B cell (primary cell): ENCODE measurements around the gene PHLDB2. TPM values are rescaled to one million over a fixed set of nuclear protein-coding genes. Genes with fewer than 3 reads are reported as not detected.

Experiments
- ATAC-seq: fragments of 200-7000 bp; cut with Tn5 transposase; one replicate; pipeline ENCODE4 v1.10.0; 2021; ENCODE audit warnings: low read depth, mild to moderate bottlenecking, moderate number of reproducible peaks, moderate library complexity
- CTCF ChIA-PET: fragments of 350-600 bp; sonication (Branson Sonifier 250); formaldehyde crosslinking; loops from one replicate; lab custom pipeline; 2021; ENCODE audit warnings: antibody characterized with exemption, inconsistent platforms; lab: Charles Lee
- POLR2A ChIA-PET: fragments of 350-600 bp; sonication (Branson Sonifier 250); formaldehyde crosslinking; loops from one replicate; lab custom pipeline; 2021; ENCODE audit warnings: antibody characterized with exemption; lab: Charles Lee
- DNase-seq: peaks from one replicate; pipeline ENCODE4 v3.0.0; 2013
- H2AFZ ChIP-seq: 2 replicates; pipeline ENCODE4 v1.6.1; 2012; ENCODE audit warnings: mild to moderate bottlenecking, low read depth, low read length; ENCODE audit not compliant: insufficient read depth, poor library complexity, severe bottlenecking
- H3K27ac ChIP-seq, 2 donors: 1 replicate in 1 of 2; 2 replicates in 1 of 2; pipeline ENCODE4 v1.5.1; 2012 to 2013; ENCODE audit warnings: low read length in 2 of 2, mild to moderate bottlenecking in 2 of 2, moderate library complexity in 1 of 2
- H3K27me3 ChIP-seq, 4 experiments: fragments of 200-600 bp in 1 of 4; sonication (generic) in 1 of 4; replicated peaks in 1 of 4; 1 replicate in 2 of 4; 2 replicates in 2 of 4; pipeline versions ENCODE4 v1.6.1 to v1.7.0; 2013 to 2016; ENCODE audit warnings: low read length in 3 of 4, mild to moderate bottlenecking in 2 of 4, mixed read lengths in 1 of 4, moderate library complexity in 1 of 4; ENCODE audit not compliant: insufficient read depth in 4 of 4, control insufficient read depth in 3 of 4; ENCODE audit errors: control extremely low read depth in 1 of 4
- H3K36me3 ChIP-seq, 2 experiments: replicated peaks in 1 of 2; 1 replicate in 1 of 2; 2 replicates in 1 of 2; pipeline versions ENCODE4 v1.6.1 to v1.7.1; 2013; ENCODE audit warnings: low read length in 1 of 2; ENCODE audit not compliant: insufficient read depth in 2 of 2, control insufficient read depth in 1 of 2; ENCODE audit errors: control extremely low read depth in 1 of 2, extremely low read depth in 1 of 2
- H3K4me1 ChIP-seq, 2 donors: fragments of 200-600 bp in 1 of 2; sonication (generic) in 1 of 2; 1 replicate in 1 of 2; 2 replicates in 1 of 2; pipeline versions ENCODE4 v1.5.1 to v1.6.1; 2013 to 2017; ENCODE audit warnings: low read length in 2 of 2; ENCODE audit not compliant: control insufficient read depth in 2 of 2, insufficient read depth in 2 of 2
- H3K4me2 ChIP-seq: replicated peaks from 2 replicates; pipeline ENCODE3; 2012; ENCODE audit warnings: mild to moderate bottlenecking, low read depth, low read length; ENCODE audit not compliant: poor library complexity, severe bottlenecking
- H3K4me3 ChIP-seq, 5 experiments: fragments of 200-600 bp in 1 of 5; sonication (generic) in 1 of 5; 1 replicate in 3 of 5; 2 replicates in 2 of 5; pipeline versions ENCODE4 v1.5.1 to v1.7.0; 2011 to 2016; ENCODE audit warnings: low read length in 4 of 5, mild to moderate bottlenecking in 4 of 5, low read depth in 2 of 5, control low read depth in 1 of 5, moderate library complexity in 1 of 5; ENCODE audit not compliant: insufficient read depth in 1 of 5; ENCODE audit errors: control extremely low read depth in 1 of 5, extremely low read depth in 1 of 5
- H3K79me2 ChIP-seq: fragments of 200-600 bp; sonication (generic); one replicate; pipeline ENCODE4 v1.6.0; 2016; ENCODE audit warnings: low read length; ENCODE audit not compliant: control insufficient read depth, insufficient read depth
- H3K9ac ChIP-seq: fragments of 200-600 bp; sonication (generic); 2 replicates; pipeline ENCODE4 v1.6.1; 2017; ENCODE audit warnings: mild to moderate bottlenecking, low read length, moderate library complexity
- H3K9me3 ChIP-seq, 3 donors: one replicate each; pipeline versions ENCODE4 v1.6.1 to v1.7.1; 2013; ENCODE audit warnings: low read length in 2 of 3; ENCODE audit not compliant: control insufficient read depth in 2 of 3, insufficient read depth in 1 of 3; ENCODE audit errors: control extremely low read depth in 1 of 3
- H4K20me1 ChIP-seq: 2 replicates; pipeline ENCODE4 v1.6.0; 2012; ENCODE audit warnings: mild to moderate bottlenecking, low read length; ENCODE audit not compliant: insufficient read depth, control insufficient read depth, poor library complexity, severe bottlenecking
- H3K27ac Mint-ChIP-seq: one replicate; pipeline ENCODE4 v1.8.0; 2021; ENCODE audit warnings: mixed read lengths
- H3K27me3 Mint-ChIP-seq: one replicate; pipeline ENCODE4 v1.8.0; 2021; ENCODE audit warnings: mixed read lengths
- H3K4me1 Mint-ChIP-seq: one replicate; pipeline ENCODE4 v1.8.0; 2021; ENCODE audit warnings: mixed read lengths
- H3K4me3 Mint-ChIP-seq: one replicate; pipeline ENCODE4 v1.8.0; 2021; ENCODE audit warnings: mixed read lengths
- H3K9me3 Mint-ChIP-seq: one replicate; pipeline ENCODE4 v1.8.0; 2022; ENCODE audit warnings: mixed read lengths; ENCODE audit not compliant: insufficient read depth
- CTCF ChIP-seq: fragments of 200-600 bp; IDR thresholded peaks from one replicate; pipeline ENCODE4 v1.8.0; 2022; ENCODE audit warnings: antibody characterized with exemption, mild to moderate bottlenecking
- EZH2 ChIP-seq: IDR thresholded peaks from 2 replicates; pipeline ENCODE4 v1.6.1; 2012; ENCODE audit warnings: borderline replicate concordance, low read depth, mild to moderate bottlenecking, moderate library complexity, low read length; ENCODE audit not compliant: insufficient read depth, poor library complexity, severe bottlenecking
- WGBS: methylation state at CpG from one replicate; pipeline ENCODE4 v1.1.5; 2013; ENCODE audit warnings: missing lambda C conversion rate; ENCODE audit not compliant: insufficient coverage; 5-methylcytosine and 5-hydroxymethylcytosine counted together
- intact Hi-C: fragments of 100-400 bp; cut with micrococcal nuclease; formaldehyde crosslinking; loops from one replicate; pipeline ENCODE4 v1.10.0; 2022
- polyA plus RNA-seq: library from polyadenylated mRNA; depleted of rRNA; stranded (reverse); fragments of >200 nt; gene quantifications from 2 replicates; pipeline ENCODE4 v1.2.3, GENCODE V29; 2012
- total RNA-seq, 2 donors: library from RNA; stranded (reverse); fragments of 120-200 nt in 1 of 2; gene quantifications; 1 replicate in 1 of 2; 2 replicates in 1 of 2; pipeline versions ENCODE4 v1.2.3 to v1.2.4, GENCODE V29; 2013 to 2022

Gene PHLDB2
- total and polyA plus RNA-seq, 2 donors (not counting 1 experiment from before 2014, with no cell fraction given) = 1.3 to 6.3 TPM

GRCh38 chr3:112019716-112020115, 160.7 kb downstream of the PHLDB2 start:
- DNase-seq = no peak
- no peak overlapping the region for H3K4me2 ChIP-seq
- Mint-ChIP-seq H3K4me3 (no peak overlapping the region), H3K27ac (no peak overlapping the region), H3K9me3 (no peaks in the 10 kb centered on the region), H3K4me1 (no peaks in the 10 kb centered on the region), H3K27me3 (peaks cover 4% of the 10 kb centered on the region)
- ChIA-PET POLR2A (no interaction called here), CTCF (interaction anchor here (1.4 kb wide), 1 partner anchor 30 kb away, joined by 3 read pairs; no protein-coding TSS in a partner anchor)
- H2AFZ ChIP-seq = no peak overlapping the region
- H3K4me1 ChIP-seq = no peaks in the 10 kb centered on the region
- no peak overlapping the region for H3K27ac ChIP-seq
- intact Hi-C loops = no loop called here
- H3K36me3 ChIP-seq = no peaks in the 10 kb centered on the region
- H3K27me3 ChIP-seq = no peaks in the 10 kb centered on the region
- no CpG with 5 or more reads among the region's 1 CpG for WGBS
- no peak overlapping the region for H3K9ac ChIP-seq
- no peaks in the 10 kb centered on the region for H3K79me2 ChIP-seq
- H4K20me1 ChIP-seq = no peaks in the 10 kb centered on the region
- no peak for TF ChIP-seq CTCF
- TF ChIP-seq EZH2 = no peak
- ATAC-seq = no peak
- no peaks in the 10 kb centered on the region for H3K9me3 ChIP-seq
- no peak overlapping the region for H3K4me3 ChIP-seq

DNA sequence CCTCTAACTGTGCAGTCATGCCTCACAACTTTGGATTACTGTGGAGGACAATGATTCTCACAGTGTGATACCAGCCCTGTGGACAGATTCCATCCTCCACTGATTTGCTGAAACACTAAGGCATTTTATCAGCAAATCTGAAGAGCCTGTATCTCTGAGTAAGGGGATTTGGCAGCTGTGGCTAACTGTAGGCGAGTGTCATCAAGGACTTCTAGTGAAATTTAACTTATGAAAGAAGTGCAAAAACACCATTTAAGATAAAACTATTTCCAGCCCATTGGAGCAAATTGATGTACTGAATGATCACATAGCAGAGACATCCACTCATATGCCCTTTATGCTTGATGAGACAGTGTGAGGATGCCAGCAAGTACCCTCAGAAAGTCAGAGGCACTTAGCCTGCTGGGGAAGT, 161.6 kb downstream of the PHLDB2 start:
- no peak overlapping the region for H3K27ac ChIP-seq
- H3K79me2 ChIP-seq = no peaks in the 10 kb centered on the region
- H4K20me1 ChIP-seq = no peaks in the 10 kb centered on the region
- Mint-ChIP-seq H3K27me3 (peaks cover 4% of the 10 kb centered on the region), H3K9me3 (no peaks in the 10 kb centered on the region), H3K27ac (no peak overlapping the region), H3K4me1 (no peaks in the 10 kb centered on the region), H3K4me3 (no peak overlapping the region)
- no peak overlapping the region for H3K9ac ChIP-seq
- no peak overlapping the region for H3K4me3 ChIP-seq
- no peak for ATAC-seq
- intact Hi-C loops = no loop called here
- no peak for DNase-seq
- no peaks in the 10 kb centered on the region for H3K9me3 ChIP-seq
- POLR2A ChIA-PET = no interaction called here
- H3K36me3 ChIP-seq = no peaks in the 10 kb centered on the region
- no peaks in the 10 kb centered on the region for H3K4me1 ChIP-seq
- H3K27me3 ChIP-seq = no peaks in the 10 kb centered on the region
- TF ChIP-seq EZH2 (no peak), CTCF (no peak)
- CTCF ChIA-PET = interaction anchor here (1.4 kb wide), 1 partner anchor 31 kb away, joined by 3 read pairs; no protein-coding TSS in a partner anchor
- no CpG with 5 or more reads among the region's 1 CpG for WGBS
- H3K4me2 ChIP-seq = no peak overlapping the region
- H2AFZ ChIP-seq = no peak overlapping the region

Other genes with a start within 250 kb of the PHLDB2 start
- 8.1 and 8.3 TPM in 2 replicates for gene PLCXD2, start 184.6 kb upstream of the PHLDB2 start, total RNA-seq
- gene PLCXD2, start 184.6 kb upstream of the PHLDB2 start, polyA plus RNA-seq = 2.2 and 2.6 TPM in 2 replicates
- gene ABHD10, start 119.8 kb downstream of the PHLDB2 start, total RNA-seq = 40.1 and 43.2 TPM in 2 replicates
- 21.9 and 22.1 TPM in 2 replicates for gene ABHD10, start 119.8 kb downstream of the PHLDB2 start, polyA plus RNA-seq
- gene TAGLN3, start 139.7 kb downstream of the PHLDB2 start, total RNA-seq = 0.44 TPM in 1 of 2 replicates, not detected in the other
- gene TAGLN3, start 139.7 kb downstream of the PHLDB2 start, polyA plus RNA-seq = not detected in 2 replicates
- gene TMPRSS7, start 175.5 kb downstream of the PHLDB2 start, total RNA-seq = not detected in 2 replicates
- gene TMPRSS7, start 175.5 kb downstream of the PHLDB2 start, polyA plus RNA-seq = not detected in 2 replicates
- gene C3orf52, start 227.1 kb downstream of the PHLDB2 start, total RNA-seq = 2.7 and 3.9 TPM in 2 replicates
- gene C3orf52, start 227.1 kb downstream of the PHLDB2 start, polyA plus RNA-seq = 0.18 and 0.23 TPM in 2 replicates